GM12878 (cell line): Measurements from ENCODE around the gene MN1.

Source experiments
- CTCF ChIP-seq, 3 experiments: IDR thresholded peaks in 2 of 3; conservative IDR thresholded peaks in 1 of 3; 2 replicates each; pipeline ENCODE4 v1.5.1; 2011; ENCODE audit warnings: low read depth in 3 of 3, low read length in 3 of 3, mild to moderate bottlenecking in 3 of 3, control low read depth in 2 of 3, moderate library complexity in 2 of 3, inconsistent platforms in 1 of 3, mixed read lengths in 1 of 3; ENCODE audit not compliant: control insufficient read depth in 2 of 3, insufficient read depth in 1 of 3; ENCODE audit errors: extremely low read depth in 1 of 3
- CUX1 ChIP-seq: IDR thresholded peaks from 2 replicates; pipeline ENCODE4 v1.6.1; 2012; ENCODE audit warnings: improper control_type of control experiment, low read depth, low read length; ENCODE audit not compliant: insufficient replicate concordance
- EZH2 ChIP-seq: IDR thresholded peaks from 2 replicates; pipeline ENCODE4 v1.6.1; 2012; ENCODE audit warnings: low read depth, mild to moderate bottlenecking, control low read depth, inconsistent platforms, low read length, borderline replicate concordance; ENCODE audit not compliant: control insufficient read depth
- SUZ12 ChIP-seq: fragments of 200-600 bp; sonication (generic); IDR thresholded peaks from one replicate; pipeline ENCODE4 v1.6.1; 2018; ENCODE audit warnings: antibody characterized with exemption, mild to moderate bottlenecking; ENCODE audit not compliant: unreplicated experiment
- TF ChIP-seq, protein P1 (sequence below): IDR thresholded peaks from 2 replicates; pipeline ENCODE4 v1.6.1; 2011; ENCODE audit warnings: low read depth, low read length, improper control_type of control experiment, borderline replicate concordance

GRCh38 chr22:27724709-27725108, 76.8 kb downstream of the MN1 start:
- TF ChIP-seq, protein P1, sequence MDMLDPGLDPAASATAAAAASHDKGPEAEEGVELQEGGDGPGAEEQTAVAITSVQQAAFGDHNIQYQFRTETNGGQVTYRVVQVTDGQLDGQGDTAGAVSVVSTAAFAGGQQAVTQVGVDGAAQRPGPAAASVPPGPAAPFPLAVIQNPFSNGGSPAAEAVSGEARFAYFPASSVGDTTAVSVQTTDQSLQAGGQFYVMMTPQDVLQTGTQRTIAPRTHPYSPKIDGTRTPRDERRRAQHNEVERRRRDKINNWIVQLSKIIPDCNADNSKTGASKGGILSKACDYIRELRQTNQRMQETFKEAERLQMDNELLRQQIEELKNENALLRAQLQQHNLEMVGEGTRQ = no peak
- TF ChIP-seq CTCF (IDR thresholded peaks at IDR 0.05 in 2 of 3, conservative IDR thresholded peaks at IDR 0.05 in 1 of 3; ENCODE audit: control insufficient read depth in 2 of 3, extremely low read depth in 1 of 3, insufficient read depth in 1 of 3, low read depth in 3 of 3, low read length in 3 of 3) = no peak
- no peak for TF ChIP-seq CUX1
- no peak for TF ChIP-seq EZH2
- TF ChIP-seq SUZ12 = no peak
